Measurements from ENCODE around the gene PLAC9.
A peak's percentile ranks its signal among the peaks of the same experiment; 100 is the strongest.

The PLAC9 gene

GRCh38 chr10:80165173-80165572 lies 32.6 kb downstream of the PLAC9 start:
- Histone ChIP-seq H3K27ac (replicated peaks; ENCODE audit: low read length) (no peak overlapping the region), H2AFZ (ENCODE audit: low read length) (no peak overlapping the region), H3K4me2 (ENCODE audit: insufficient read depth, low read length, poor library complexity, severe bottlenecking) (no peak overlapping the region), H3K9me3 (replicated peaks in 1 of 2; ENCODE audit: control insufficient read depth in 2 of 2, insufficient read depth in 1 of 2, low read depth in 1 of 2, low read length in 2 of 2) (no peaks in the 10 kb centered on the region), H3K23ac (ENCODE audit: low read depth, low read length, poor library complexity) (peak overlapping the region; percentile 89), H2BK12ac (ENCODE audit: low read length) (no peak overlapping the region), H3K4ac (ENCODE audit: low read length) (no peak overlapping the region), H3K4me3 (ENCODE audit: low read length in 2 of 2) (no peak overlapping the region), H2AK5ac (ENCODE audit: low read depth, low read length) (no peak overlapping the region), H3K14ac (ENCODE audit: low read length) (no peak overlapping the region), H3K4me1 (ENCODE audit: control insufficient read depth in 2 of 2, insufficient read depth in 1 of 2, low read depth in 1 of 2, low read length in 2 of 2) (peaks cover 0 to 6% of the 10 kb centered on the region in 2 donors), H2BK5ac (ENCODE audit: low read length) (no peak overlapping the region), H2BK15ac (ENCODE audit: low read length) (no peak overlapping the region), H4K8ac (ENCODE audit: low read depth, low read length) (no peak overlapping the region), H3K18ac (ENCODE audit: low read length) (no peak overlapping the region), H3K27me3 (ENCODE audit: control insufficient read depth in 3 of 3, insufficient read depth in 3 of 3, low read depth in 1 of 3, low read length in 3 of 3) (no peaks in the 10 kb centered on the region), H4K91ac (ENCODE audit: low read depth, low read length, poor library complexity) (no peak overlapping the region), H3K36me3 (replicated peaks in 1 of 2; ENCODE audit: control insufficient read depth in 2 of 2, insufficient read depth in 2 of 2, low read length in 2 of 2) (no peaks in the 10 kb centered on the region), H3K79me1 (ENCODE audit: low read depth, low read length) (no peaks in the 10 kb centered on the region), H3K9ac (ENCODE audit: low read depth, low read length, poor library complexity) (no peak overlapping the region), H2BK120ac (ENCODE audit: low read depth, low read length) (no peak overlapping the region)
- no peak for DNase-seq (ENCODE audit: low spot score)
- WGBS, 2 donors (ENCODE audit: extremely low coverage in 2 of 2, insufficient read length in 2 of 2, insufficient replicate concordance in 1 of 2), result no CpG with 5 or more reads among the region's 7 CpGs

GRCh38 chr10:80166581-80167470 lies 34.3 kb downstream of the PLAC9 start:
- no peaks in the 10 kb centered on the region for H3K79me1 ChIP-seq (ENCODE audit: low read depth, low read length)
- H3K9ac ChIP-seq (ENCODE audit: low read depth, low read length, poor library complexity), result no peak overlapping the region
- peak overlapping the region; percentile 3 for H3K14ac ChIP-seq (ENCODE audit: low read length)
- H2BK12ac ChIP-seq (ENCODE audit: low read length), result no peak overlapping the region
- no peak overlapping the region for H2BK5ac ChIP-seq (ENCODE audit: low read length)
- H3K9me3 ChIP-seq (replicated peaks in 1 of 2; ENCODE audit: control insufficient read depth in 2 of 2, insufficient read depth in 1 of 2, low read depth in 1 of 2, low read length in 2 of 2), result no peaks in the 10 kb centered on the region
- H3K18ac ChIP-seq (ENCODE audit: low read length), result no peak overlapping the region
- H3K27me3 ChIP-seq (ENCODE audit: control insufficient read depth in 3 of 3, insufficient read depth in 3 of 3, low read depth in 1 of 3, low read length in 3 of 3), result no peaks in the 10 kb centered on the region
- no peak overlapping the region for H4K8ac ChIP-seq (ENCODE audit: low read depth, low read length)
- no peak overlapping the region for H2AFZ ChIP-seq (ENCODE audit: low read length)
- peak overlapping the region; percentile 12 for H2BK15ac ChIP-seq (ENCODE audit: low read length)
- no peak overlapping the region for H3K4ac ChIP-seq (ENCODE audit: low read length)
- WGBS, 2 donors (ENCODE audit: extremely low coverage in 2 of 2, insufficient read length in 2 of 2, insufficient replicate concordance in 1 of 2), result no CpG with 5 or more reads among the region's 28 CpGs
- H3K27ac ChIP-seq (replicated peaks; ENCODE audit: low read length), result no peak overlapping the region
- H3K4me1 ChIP-seq (ENCODE audit: control insufficient read depth in 2 of 2, insufficient read depth in 1 of 2, low read depth in 1 of 2, low read length in 2 of 2), result peaks cover 0 to 6% of the 10 kb centered on the region in 2 donors
- H3K36me3 ChIP-seq (replicated peaks in 1 of 2; ENCODE audit: control insufficient read depth in 2 of 2, insufficient read depth in 2 of 2, low read length in 2 of 2), result no peaks in the 10 kb centered on the region
- H3K23ac ChIP-seq (ENCODE audit: low read depth, low read length, poor library complexity), result peak overlapping the region; percentile 57
- H3K4me3 ChIP-seq (ENCODE audit: low read length in 2 of 2), result no peak overlapping the region
- no peak overlapping the region for H2AK5ac ChIP-seq (ENCODE audit: low read depth, low read length)
- no peak overlapping the region for H3K4me2 ChIP-seq (ENCODE audit: insufficient read depth, low read length, poor library complexity, severe bottlenecking)
- no peak overlapping the region for H4K91ac ChIP-seq (ENCODE audit: low read depth, low read length, poor library complexity)
- no peak overlapping the region for H2BK120ac ChIP-seq (ENCODE audit: low read depth, low read length)
- DNase-seq (ENCODE audit: low spot score), result no peak

- Histone ChIP-seq H2BK12ac (ENCODE audit: low read length) (no peak overlapping the region), H3K14ac (ENCODE audit: low read length) (peak overlapping the region; percentile 3), H3K4ac (ENCODE audit: low read length) (no peak overlapping the region), H2BK5ac (ENCODE audit: low read length) (no peak overlapping the region), H2AK5ac (ENCODE audit: low read depth, low read length) (no peak overlapping the region), H4K8ac (ENCODE audit: low read depth, low read length) (no peak overlapping the region), H3K36me3 (replicated peaks in 1 of 2; ENCODE audit: control insufficient read depth in 2 of 2, insufficient read depth in 2 of 2, low read length in 2 of 2) (no peaks in the 10 kb centered on the region), H2BK120ac (ENCODE audit: low read depth, low read length) (no peak overlapping the region), H4K91ac (ENCODE audit: low read depth, low read length, poor library complexity) (no peak overlapping the region), H3K18ac (ENCODE audit: low read length) (peak overlapping the region; percentile 68), H3K4me2 (ENCODE audit: insufficient read depth, low read length, poor library complexity, severe bottlenecking) (no peak overlapping the region), H3K27me3 (ENCODE audit: control insufficient read depth in 3 of 3, insufficient read depth in 3 of 3, low read depth in 1 of 3, low read length in 3 of 3) (no peaks in the 10 kb centered on the region), H3K9ac (ENCODE audit: low read depth, low read length, poor library complexity) (no peak overlapping the region), H3K9me3 (replicated peaks in 1 of 2; ENCODE audit: control insufficient read depth in 2 of 2, insufficient read depth in 1 of 2, low read depth in 1 of 2, low read length in 2 of 2) (no peaks in the 10 kb centered on the region), H3K4me3 (ENCODE audit: low read length in 2 of 2) (no peak overlapping the region), H3K79me1 (ENCODE audit: low read depth, low read length) (no peaks in the 10 kb centered on the region), H2AFZ (ENCODE audit: low read length) (no peak overlapping the region), H3K23ac (ENCODE audit: low read depth, low read length, poor library complexity) (no peak overlapping the region), H2BK15ac (ENCODE audit: low read length) (no peak overlapping the region), H3K27ac (replicated peaks; ENCODE audit: low read length) (no peak overlapping the region), H3K4me1 (ENCODE audit: control insufficient read depth in 2 of 2, insufficient read depth in 1 of 2, low read depth in 1 of 2, low read length in 2 of 2) (peaks cover 0 to 8% of the 10 kb centered on the region in 2 donors)
- WGBS, 2 donors (ENCODE audit: extremely low coverage in 2 of 2, insufficient read length in 2 of 2, insufficient replicate concordance in 1 of 2), result no CpG with 5 or more reads among the region's 8 CpGs
- DNase-seq (ENCODE audit: low spot score), result no peak
These were observed 35.1 kb downstream of the PLAC9 start for GRCh38 chr10:80167471-80168161.

- Histone ChIP-seq H2BK120ac (ENCODE audit: low read depth, low read length) (no peak overlapping the region), H3K27ac (replicated peaks; ENCODE audit: low read length) (no peak overlapping the region), H3K4me3 (ENCODE audit: low read length in 2 of 2) (no peak overlapping the region), H3K9ac (ENCODE audit: low read depth, low read length, poor library complexity) (no peak overlapping the region), H4K8ac (ENCODE audit: low read depth, low read length) (no peak overlapping the region), H3K4me1 (ENCODE audit: control insufficient read depth in 2 of 2, insufficient read depth in 1 of 2, low read depth in 1 of 2, low read length in 2 of 2) (peaks cover 0 to 10% of the 10 kb centered on the region in 2 donors), H3K4ac (ENCODE audit: low read length) (no peak overlapping the region), H3K4me2 (ENCODE audit: insufficient read depth, low read length, poor library complexity, severe bottlenecking) (no peak overlapping the region), H2BK5ac (ENCODE audit: low read length) (no peak overlapping the region), H3K27me3 (ENCODE audit: control insufficient read depth in 3 of 3, insufficient read depth in 3 of 3, low read depth in 1 of 3, low read length in 3 of 3) (no peaks in the 10 kb centered on the region), H3K36me3 (replicated peaks in 1 of 2; ENCODE audit: control insufficient read depth in 2 of 2, insufficient read depth in 2 of 2, low read length in 2 of 2) (no peaks in the 10 kb centered on the region), H2BK12ac (ENCODE audit: low read length) (no peak overlapping the region), H2AK5ac (ENCODE audit: low read depth, low read length) (no peak overlapping the region), H2BK15ac (ENCODE audit: low read length) (no peak overlapping the region), H3K14ac (ENCODE audit: low read length) (no peak overlapping the region), H3K18ac (ENCODE audit: low read length) (no peak overlapping the region), H4K91ac (ENCODE audit: low read depth, low read length, poor library complexity) (no peak overlapping the region), H3K79me1 (ENCODE audit: low read depth, low read length) (no peaks in the 10 kb centered on the region), H3K9me3 (replicated peaks in 1 of 2; ENCODE audit: control insufficient read depth in 2 of 2, insufficient read depth in 1 of 2, low read depth in 1 of 2, low read length in 2 of 2) (no peaks in the 10 kb centered on the region), H2AFZ (ENCODE audit: low read length) (no peak overlapping the region), H3K23ac (ENCODE audit: low read depth, low read length, poor library complexity) (no peak overlapping the region)
- WGBS, 2 donors (ENCODE audit: extremely low coverage in 2 of 2, insufficient read length in 2 of 2, insufficient replicate concordance in 1 of 2), result no CpG with 5 or more reads among the region's 7 CpGs
- DNase-seq (ENCODE audit: low spot score), result no peak
These were observed 35.6 kb downstream of the PLAC9 start for GRCh38 chr10:80168162-80168511.

Data from neuronal stem cell (in vitro differentiated cells).